Measurements from ENCODE around the gene PSRC1.

The PSRC1 gene

GRCh38 chr1:109248444-109248796 lies 34.5 kb downstream of the PSRC1 start:
- Histone ChIP-seq H3K79me2 (ENCODE audit: insufficient read depth, low read length) (no peaks in the 10 kb centered on the region), H3K9ac (ENCODE audit: low read length) (no peak overlapping the region), H3K4me2 (ENCODE audit: low read depth, low read length, poor library complexity, severe bottlenecking) (no peak overlapping the region), H3K27ac (ENCODE audit: low read depth, low read length) (no peak overlapping the region), H3K4me3 (ENCODE audit: insufficient read depth, low read length, poor library complexity, severe bottlenecking) (no peak overlapping the region), H3F3A (ENCODE audit: insufficient read depth) (no peaks in the 10 kb centered on the region), H3K9me3 (ENCODE audit: insufficient read depth, low read length) (no peaks in the 10 kb centered on the region), H4K20me1 (ENCODE audit: low read depth, low read length) (no peaks in the 10 kb centered on the region), H2AFZ (ENCODE audit: low read depth, low read length, severe bottlenecking) (no peak overlapping the region), H3K27me3 (ENCODE audit: low read length) (no peaks in the 10 kb centered on the region), H3K9me2 (replicated peaks; ENCODE audit: insufficient read depth, low read length) (no peaks in the 10 kb centered on the region), H3K36me3 (ENCODE audit: low read length) (no peaks in the 10 kb centered on the region)
- TF ChIP-seq, protein P1, sequence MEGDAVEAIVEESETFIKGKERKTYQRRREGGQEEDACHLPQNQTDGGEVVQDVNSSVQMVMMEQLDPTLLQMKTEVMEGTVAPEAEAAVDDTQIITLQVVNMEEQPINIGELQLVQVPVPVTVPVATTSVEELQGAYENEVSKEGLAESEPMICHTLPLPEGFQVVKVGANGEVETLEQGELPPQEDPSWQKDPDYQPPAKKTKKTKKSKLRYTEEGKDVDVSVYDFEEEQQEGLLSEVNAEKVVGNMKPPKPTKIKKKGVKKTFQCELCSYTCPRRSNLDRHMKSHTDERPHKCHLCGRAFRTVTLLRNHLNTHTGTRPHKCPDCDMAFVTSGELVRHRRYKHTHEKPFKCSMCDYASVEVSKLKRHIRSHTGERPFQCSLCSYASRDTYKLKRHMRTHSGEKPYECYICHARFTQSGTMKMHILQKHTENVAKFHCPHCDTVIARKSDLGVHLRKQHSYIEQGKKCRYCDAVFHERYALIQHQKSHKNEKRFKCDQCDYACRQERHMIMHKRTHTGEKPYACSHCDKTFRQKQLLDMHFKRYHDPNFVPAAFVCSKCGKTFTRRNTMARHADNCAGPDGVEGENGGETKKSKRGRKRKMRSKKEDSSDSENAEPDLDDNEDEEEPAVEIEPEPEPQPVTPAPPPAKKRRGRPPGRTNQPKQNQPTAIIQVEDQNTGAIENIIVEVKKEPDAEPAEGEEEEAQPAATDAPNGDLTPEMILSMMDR (IDR thresholded peaks at IDR 0.05; ENCODE audit: insufficient read depth, low read length, poor library complexity, severe bottlenecking): no peak
- no peak for TF ChIP-seq EZH2phosphoT487 (conservative IDR thresholded peaks at IDR 0.05; ENCODE audit: low read length)

DNA sequence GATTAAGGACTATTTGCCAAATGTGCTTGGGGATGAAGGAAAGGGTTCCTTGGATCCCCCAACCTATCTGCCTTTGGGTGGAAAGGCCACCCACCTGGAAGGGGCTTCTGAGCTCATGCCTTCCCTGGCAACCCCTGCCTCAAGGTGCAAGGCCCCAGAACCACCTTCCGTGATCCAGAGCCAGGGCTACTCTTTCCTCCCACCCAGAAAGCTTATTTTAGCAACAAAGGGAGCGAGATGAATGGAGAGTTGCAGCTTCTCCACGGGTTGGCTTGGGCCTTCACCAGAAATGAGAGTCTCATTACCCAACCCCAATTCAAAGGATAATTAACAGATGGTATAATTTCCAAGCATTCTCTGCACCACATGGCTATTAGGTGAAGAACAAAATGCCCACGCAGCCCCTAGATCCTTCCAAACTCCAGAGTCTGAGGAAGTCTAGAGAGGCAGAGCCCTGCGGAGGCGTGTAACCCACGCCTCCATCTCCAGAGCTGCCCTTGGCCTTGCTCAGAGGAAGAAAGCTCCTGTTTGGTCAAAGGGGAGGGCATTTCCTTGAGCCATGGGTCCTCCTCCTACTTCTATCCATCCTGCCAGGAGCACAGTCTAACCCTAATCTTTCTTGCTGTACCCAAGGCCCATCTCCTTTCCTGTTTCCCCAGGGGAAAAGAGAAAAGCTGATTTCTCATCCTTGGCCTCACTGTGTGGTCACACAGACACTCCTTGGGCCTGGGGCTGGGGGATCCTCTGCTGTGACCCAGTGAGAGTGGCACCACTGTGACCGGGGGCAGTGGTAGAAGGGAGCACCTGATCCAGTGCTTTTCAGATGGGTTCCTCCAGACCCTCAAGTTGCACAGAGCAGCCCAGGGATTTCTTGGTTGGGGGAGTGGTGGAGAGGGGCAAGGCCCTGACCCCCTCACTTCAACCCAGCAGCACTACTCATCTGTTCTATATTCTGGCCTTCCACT lies 35.3 kb downstream of the PSRC1 start:
- no peak overlapping the region for H2AFZ ChIP-seq (ENCODE audit: low read depth, low read length, severe bottlenecking)
- H3K27ac ChIP-seq (ENCODE audit: low read depth, low read length): no peak overlapping the region
- no peaks in the 10 kb centered on the region for H3K9me2 ChIP-seq (replicated peaks; ENCODE audit: insufficient read depth, low read length)
- H3K4me3 ChIP-seq (ENCODE audit: insufficient read depth, low read length, poor library complexity, severe bottlenecking): no peak overlapping the region
- no peak overlapping the region for H3K4me2 ChIP-seq (ENCODE audit: low read depth, low read length, poor library complexity, severe bottlenecking)
- no peaks in the 10 kb centered on the region for H3F3A ChIP-seq (ENCODE audit: insufficient read depth)
- TF ChIP-seq, protein P1 (IDR thresholded peaks at IDR 0.05; ENCODE audit: insufficient read depth, low read length, poor library complexity, severe bottlenecking): no peak
- TF ChIP-seq EZH2phosphoT487 (conservative IDR thresholded peaks at IDR 0.05; ENCODE audit: low read length): no peak
- no peaks in the 10 kb centered on the region for H4K20me1 ChIP-seq (ENCODE audit: low read depth, low read length)
- no peaks in the 10 kb centered on the region for H3K79me2 ChIP-seq (ENCODE audit: insufficient read depth, low read length)
- H3K36me3 ChIP-seq (ENCODE audit: low read length): no peaks in the 10 kb centered on the region
- no peaks in the 10 kb centered on the region for H3K27me3 ChIP-seq (ENCODE audit: low read length)
- no peaks in the 10 kb centered on the region for H3K9me3 ChIP-seq (ENCODE audit: insufficient read depth, low read length)
- no peak overlapping the region for H3K9ac ChIP-seq (ENCODE audit: low read length)

- Histone ChIP-seq H3K36me3 (ENCODE audit: low read length) (no peaks in the 10 kb centered on the region), H3K4me2 (ENCODE audit: low read depth, low read length, poor library complexity, severe bottlenecking) (no peak overlapping the region), H3K9me3 (ENCODE audit: insufficient read depth, low read length) (no peaks in the 10 kb centered on the region), H2AFZ (ENCODE audit: low read depth, low read length, severe bottlenecking) (no peak overlapping the region), H3K9ac (ENCODE audit: low read length) (no peak overlapping the region), H3F3A (ENCODE audit: insufficient read depth) (no peaks in the 10 kb centered on the region), H3K27me3 (ENCODE audit: low read length) (no peaks in the 10 kb centered on the region), H3K27ac (ENCODE audit: low read depth, low read length) (no peak overlapping the region), H3K79me2 (ENCODE audit: insufficient read depth, low read length) (no peaks in the 10 kb centered on the region), H4K20me1 (ENCODE audit: low read depth, low read length) (no peaks in the 10 kb centered on the region), H3K9me2 (replicated peaks; ENCODE audit: insufficient read depth, low read length) (no peaks in the 10 kb centered on the region), H3K4me3 (ENCODE audit: insufficient read depth, low read length, poor library complexity, severe bottlenecking) (no peak overlapping the region)
- TF ChIP-seq, protein P1 (IDR thresholded peaks at IDR 0.05; ENCODE audit: insufficient read depth, low read length, poor library complexity, severe bottlenecking): no peak
- no peak for TF ChIP-seq EZH2phosphoT487 (conservative IDR thresholded peaks at IDR 0.05; ENCODE audit: low read length)
These were observed 36.8 kb downstream of the PSRC1 start for GRCh38 chr1:109246141-109246551.
